VCaP (cell line): Measurements from ENCODE around the gene PPAN.

Experiments used
- H3K27ac ChIP-seq: fragments of 450-650 bp; 2 replicates; pipeline ENCODE4 v1.5.1; 2017
- TF ChIP-seq, protein P1 (sequence below): fragments of 450-650 bp; conservative IDR thresholded peaks from 2 replicates; pipeline ENCODE4 v1.5.1; 2017; ENCODE audit warnings: mild to moderate bottlenecking, moderate library complexity

Gene PPAN

DNA sequence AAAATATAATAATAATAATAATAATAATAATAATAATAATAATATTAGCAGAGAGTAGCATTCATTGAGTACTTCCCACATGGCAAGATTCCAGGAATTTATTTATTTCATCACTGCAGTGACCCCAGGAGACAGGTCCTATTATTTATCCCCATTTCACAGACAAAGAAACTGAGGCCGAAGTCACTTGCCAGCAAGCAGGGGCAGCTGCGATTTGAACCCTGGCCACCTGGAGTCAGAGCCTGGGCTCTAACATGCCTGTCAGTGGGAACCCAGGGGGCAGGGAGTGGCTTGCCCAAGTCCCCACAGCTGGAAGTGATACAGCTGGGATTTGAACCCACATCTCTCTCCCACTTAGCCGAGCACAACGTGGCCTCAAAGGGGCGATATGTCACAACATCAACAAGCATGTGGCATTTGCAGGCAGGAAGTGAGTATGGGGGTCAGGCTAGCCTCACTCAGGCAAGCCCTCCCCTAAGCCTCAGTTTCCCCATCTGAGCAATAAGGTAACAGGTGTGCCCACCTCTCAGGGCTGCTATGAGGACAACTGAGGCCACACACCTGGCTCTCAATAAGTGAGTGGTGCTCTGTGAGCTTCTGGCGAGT lies 17.1 kb upstream of the PPAN start:
- TF ChIP-seq, protein P1, sequence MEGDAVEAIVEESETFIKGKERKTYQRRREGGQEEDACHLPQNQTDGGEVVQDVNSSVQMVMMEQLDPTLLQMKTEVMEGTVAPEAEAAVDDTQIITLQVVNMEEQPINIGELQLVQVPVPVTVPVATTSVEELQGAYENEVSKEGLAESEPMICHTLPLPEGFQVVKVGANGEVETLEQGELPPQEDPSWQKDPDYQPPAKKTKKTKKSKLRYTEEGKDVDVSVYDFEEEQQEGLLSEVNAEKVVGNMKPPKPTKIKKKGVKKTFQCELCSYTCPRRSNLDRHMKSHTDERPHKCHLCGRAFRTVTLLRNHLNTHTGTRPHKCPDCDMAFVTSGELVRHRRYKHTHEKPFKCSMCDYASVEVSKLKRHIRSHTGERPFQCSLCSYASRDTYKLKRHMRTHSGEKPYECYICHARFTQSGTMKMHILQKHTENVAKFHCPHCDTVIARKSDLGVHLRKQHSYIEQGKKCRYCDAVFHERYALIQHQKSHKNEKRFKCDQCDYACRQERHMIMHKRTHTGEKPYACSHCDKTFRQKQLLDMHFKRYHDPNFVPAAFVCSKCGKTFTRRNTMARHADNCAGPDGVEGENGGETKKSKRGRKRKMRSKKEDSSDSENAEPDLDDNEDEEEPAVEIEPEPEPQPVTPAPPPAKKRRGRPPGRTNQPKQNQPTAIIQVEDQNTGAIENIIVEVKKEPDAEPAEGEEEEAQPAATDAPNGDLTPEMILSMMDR = no peak
- no peak overlapping the region for H3K27ac ChIP-seq

DNA sequence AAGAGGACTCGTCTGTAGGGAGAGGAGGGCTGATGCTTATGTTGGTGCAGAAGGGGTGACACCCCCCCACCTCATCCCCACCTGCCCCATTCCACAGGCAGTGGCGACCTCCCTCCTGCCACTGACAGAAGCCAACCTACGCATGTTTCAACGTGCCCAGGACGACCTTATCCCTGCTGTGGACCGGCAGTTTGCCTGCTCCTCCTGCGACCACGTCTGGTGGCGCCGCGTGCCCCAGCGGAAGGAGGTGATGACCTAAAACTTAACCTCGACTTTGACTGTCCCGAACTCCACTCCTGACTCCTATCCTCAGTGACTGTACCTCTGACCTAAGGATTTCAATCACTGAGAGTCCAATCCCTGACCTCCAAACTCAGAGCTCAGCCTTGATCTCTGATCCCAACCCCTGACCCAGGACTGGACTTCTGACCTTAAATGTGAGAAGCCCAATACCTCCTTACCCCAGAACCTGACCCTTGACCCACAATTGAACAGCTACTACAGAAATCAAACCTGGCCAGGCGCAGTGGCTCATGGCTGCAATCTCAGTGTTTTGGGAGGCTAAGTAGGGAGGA lies 16.3 kb upstream of the PPAN start:
- TF ChIP-seq, protein P1 = no peak
- no peak overlapping the region for H3K27ac ChIP-seq

DNA sequence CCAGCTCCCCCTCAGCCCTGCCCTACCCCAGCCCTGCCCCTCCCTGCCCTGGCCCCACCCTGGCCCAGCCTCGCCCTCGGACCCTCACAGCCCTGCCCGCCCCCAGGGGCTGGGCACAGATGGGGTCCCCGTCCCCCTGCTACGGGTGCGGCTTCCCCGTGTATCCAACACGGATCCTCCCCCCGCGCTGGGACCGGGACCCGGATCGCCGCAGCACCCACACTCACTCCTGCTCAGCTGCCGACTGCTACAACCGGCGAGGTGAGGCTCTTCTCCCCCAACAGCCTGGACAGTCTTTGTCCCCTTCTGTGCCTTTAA lies 14.8 kb upstream of the PPAN start:
- H3K27ac ChIP-seq = no peak overlapping the region
- TF ChIP-seq, protein P1 = no peak

DNA sequence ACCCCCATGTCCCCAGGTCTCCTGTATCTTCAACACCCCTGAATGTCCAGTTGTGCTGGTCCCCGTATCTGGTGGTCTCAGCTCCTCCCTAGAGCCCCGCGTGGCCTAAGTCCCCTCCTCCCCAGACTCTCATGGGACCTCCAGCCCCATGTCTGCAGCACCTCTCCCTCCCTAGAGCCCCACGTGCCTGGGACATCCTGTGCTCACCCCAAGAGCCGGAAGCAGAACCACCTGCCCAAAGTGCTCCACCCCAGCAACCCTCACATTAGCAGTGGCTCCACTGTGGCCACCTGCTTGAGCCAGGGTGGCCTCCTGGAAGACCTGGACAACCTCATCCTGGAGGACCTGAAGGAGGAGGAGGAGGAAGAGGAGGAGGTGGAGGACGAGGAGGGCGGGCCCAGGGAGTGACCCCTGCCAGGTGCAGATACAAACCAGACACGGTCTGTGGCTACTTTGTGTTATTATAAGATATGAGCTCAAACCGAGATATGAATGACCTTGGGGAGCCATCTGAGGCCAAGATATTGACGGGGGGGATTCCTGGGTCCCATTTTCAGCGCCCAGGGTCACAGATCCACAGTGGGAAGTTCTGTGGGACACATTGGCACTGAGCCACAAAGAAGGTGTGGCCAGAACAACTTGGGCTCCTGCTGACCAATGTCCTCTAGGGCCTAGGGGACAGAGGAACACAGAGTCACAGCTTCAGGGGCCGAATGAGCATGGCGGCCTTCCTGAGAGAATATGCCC lies 14.1 kb upstream of the PPAN start:
- H3K27ac ChIP-seq = no peak overlapping the region
- TF ChIP-seq, protein P1 = no peak

DNA sequence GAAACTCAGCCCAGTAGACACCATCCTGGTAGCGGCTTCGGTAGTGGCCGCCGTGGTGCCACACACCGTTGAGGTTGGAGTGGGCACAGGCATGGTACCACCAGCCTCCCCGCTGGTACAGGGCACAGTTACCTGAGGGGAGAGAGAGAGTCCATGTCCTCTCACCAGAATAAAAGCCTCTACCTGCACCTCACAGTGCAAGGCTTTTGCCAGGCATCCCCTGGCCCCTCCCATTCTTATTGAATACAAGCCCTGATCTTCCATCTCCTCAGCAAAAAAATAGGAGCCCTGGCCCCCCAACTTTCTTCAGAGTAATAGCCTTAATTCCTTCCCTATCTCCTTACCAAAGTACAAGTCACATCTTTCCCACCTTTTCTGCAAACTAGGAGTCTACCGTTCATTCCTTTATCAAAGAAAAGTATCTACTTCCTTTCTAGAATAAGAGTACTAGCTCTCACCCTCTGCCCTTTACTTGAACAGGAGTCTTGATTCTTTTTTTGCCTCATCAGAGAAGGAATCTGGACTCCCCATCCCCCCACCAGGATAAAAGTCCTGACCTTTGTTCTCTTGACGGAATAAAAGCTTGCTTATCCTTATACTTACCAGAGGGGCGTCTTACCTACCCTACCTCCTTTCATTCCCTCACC lies 13.4 kb upstream of the PPAN start:
- no peak overlapping the region for H3K27ac ChIP-seq
- TF ChIP-seq, protein P1 = no peak

DNA sequence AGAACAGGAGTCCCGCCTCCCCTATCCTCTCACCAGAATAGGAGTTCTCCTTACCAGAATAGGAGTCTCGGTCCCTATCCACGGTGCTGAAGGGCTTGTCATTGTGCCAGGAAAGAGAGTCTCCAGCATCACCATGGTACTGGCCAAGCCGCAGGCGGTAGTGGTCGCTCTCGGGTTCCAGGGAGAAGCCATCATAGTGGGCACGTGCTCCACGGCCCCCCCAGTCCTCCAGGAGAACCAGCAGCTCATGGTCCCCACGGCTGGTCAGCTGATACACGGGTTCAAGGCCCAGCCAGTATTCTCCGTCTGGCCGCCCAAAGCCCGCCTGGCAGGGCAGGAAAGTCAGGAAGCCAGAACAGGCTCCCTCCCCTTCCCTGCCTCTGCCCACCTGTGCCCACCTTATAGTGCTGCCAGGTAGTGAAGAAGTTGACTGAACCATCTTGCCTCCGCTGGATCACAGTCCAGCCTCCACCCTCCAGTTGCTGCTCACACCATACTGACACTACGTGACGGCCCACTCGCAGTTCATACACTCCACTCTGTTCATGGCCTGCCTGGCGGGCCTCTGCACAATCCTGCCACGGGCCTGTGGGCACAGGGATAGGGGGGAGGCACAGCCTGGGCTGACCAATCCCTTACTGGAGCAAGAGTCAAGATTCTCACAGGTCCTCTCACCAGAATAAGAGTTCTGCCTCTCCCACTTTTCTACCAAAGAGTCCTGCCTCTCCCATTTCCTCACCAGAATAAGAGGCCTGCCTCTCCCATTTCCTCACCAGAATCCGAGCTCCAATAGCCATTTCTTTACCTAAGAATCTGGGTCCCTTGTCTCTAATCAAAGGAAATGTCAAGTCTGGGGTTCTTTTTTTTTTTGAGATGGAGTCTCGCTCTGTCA lies 12.6 kb upstream of the PPAN start:
- no peak overlapping the region for H3K27ac ChIP-seq
- TF ChIP-seq, protein P1 = no peak

DNA sequence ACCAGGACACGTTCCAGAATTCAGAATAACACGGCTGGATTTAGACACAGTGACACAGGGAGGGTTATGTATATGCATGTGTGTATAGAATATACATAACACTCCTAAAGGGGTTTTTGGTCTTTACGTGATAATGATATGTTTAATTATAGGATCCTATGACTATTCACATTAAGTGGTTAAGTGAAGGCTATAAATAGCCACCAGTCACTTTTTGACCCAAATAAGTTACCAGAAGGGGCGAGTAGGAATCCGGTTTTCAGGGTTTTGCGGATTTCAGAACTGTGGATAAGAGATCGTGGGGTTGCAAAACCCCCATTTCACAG lies 10.6 kb upstream of the PPAN start:
- H3K27ac ChIP-seq = peak overlapping the region; percentile 54
- TF ChIP-seq, protein P1 = no peak
